ENCODE data around the gene DNAI7.

The DNAI7 gene

DNA sequence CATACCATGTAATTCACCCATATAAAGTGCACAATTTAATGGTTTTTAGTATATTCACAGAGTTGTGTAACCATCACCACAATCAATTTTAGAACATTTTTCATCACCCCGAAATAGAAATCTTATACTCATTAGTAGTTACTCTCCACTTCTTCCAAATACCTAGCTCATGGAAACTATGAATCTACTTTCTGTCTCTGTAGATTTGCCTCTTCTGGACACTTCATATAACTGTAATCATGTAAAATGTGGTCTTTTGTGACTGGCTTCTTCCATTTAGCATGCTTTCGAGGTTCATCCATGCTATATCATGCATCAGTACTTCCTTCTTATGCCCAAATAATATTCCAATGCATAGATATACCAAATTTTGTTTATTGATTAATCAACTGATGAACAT, 10.8 kb downstream of the DNAI7 start:
- no peak for FAIRE-seq

DNA sequence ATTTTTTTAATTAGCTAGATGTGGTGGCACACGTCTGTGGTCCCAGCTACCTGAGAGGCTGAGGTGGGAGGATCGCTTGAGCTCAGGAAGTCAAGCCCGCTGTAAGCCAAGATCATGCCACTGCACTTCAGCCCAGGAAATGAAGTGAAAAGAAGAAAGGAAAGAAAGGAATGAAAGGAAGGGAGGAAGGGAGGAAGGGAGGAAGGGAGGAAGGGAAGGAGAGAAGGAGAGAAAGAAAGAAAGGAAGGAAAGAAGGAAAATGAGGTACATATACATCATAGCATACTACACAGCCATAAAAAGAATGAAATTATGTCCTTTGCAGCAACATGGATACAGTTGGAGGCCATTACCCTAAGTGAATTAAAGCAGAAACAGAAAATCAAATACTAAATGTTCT, 12.2 kb downstream of the DNAI7 start:
- DNase-seq (ENCODE audit: low spot score) (no peak), FAIRE-seq (no peak)

More for the DNA sequence above, 10.8 kb downstream of the DNAI7 start:
- DNase-seq (ENCODE audit: low spot score) = no peak

DNA sequence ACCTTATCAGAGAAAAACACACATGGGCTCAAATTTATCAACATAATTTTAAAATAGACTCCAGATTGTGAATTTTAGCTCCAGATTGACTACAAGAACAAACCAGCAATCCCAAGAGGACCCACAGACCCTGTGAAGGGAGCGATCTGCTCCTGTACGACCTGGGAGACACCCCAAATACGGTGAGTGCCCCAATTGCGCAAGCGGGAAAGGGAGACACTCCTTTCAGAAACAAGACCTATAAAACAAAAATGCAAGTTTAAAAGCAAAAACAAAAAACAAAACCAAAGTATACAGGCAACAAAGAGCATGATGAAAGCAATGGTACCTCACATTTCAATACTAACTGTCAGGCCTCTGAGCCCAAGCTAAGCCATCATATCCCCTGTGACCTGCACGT, 32.1 kb downstream of the DNAI7 start:
- FAIRE-seq = no peak
- DNase-seq (ENCODE audit: low spot score) = no peak

DNA sequence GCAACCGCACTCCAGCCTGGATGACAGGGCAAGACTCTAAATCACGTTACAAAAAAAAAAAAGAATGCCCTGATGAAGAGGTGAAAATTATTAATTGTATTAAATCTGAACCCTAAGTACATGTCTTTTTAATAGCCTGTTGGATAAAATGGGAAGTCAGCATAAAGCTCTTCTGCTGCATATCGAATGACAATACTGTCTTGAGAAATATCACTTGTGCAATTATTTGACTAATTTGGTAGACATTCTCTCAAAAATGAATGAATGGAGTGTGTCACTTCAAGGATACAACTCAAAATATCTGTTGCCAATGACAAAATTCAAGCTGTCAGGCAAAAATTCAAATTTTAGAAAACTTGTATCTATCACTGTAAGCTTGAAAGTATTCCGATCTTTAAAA, 38.9 kb downstream of the DNAI7 start:
- DNase-seq (ENCODE audit: low spot score) = no peak
- no peak for FAIRE-seq

DNA sequence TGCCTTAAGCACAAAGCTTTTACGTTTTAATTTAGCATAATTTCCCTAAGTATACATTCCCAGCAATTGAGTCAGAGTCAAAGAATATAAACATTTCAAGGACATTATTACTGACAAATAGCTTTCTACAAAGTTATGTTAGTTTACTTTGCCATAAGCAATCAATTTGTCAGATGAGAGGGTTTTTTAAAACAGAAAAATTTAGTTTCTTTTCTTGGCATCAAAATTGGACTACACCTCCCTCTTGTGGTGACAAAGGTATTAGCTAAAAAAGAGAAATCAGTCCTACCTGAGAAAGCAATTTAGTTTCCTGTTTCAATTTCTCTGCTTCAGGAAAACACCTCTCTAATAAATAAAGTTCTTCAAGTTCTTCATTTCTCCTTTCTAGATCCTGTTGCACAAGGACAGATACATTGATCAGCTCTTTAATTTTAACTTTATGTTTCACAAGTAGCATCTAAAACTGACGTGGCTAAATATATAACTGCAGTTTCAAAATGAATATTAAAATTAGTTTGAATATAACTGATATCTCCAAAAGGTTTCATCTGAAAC, 39.9 kb downstream of the DNAI7 start:
- DNase-seq (ENCODE audit: low spot score) (peak; percentile 23), FAIRE-seq (peak; percentile 66)

DNA sequence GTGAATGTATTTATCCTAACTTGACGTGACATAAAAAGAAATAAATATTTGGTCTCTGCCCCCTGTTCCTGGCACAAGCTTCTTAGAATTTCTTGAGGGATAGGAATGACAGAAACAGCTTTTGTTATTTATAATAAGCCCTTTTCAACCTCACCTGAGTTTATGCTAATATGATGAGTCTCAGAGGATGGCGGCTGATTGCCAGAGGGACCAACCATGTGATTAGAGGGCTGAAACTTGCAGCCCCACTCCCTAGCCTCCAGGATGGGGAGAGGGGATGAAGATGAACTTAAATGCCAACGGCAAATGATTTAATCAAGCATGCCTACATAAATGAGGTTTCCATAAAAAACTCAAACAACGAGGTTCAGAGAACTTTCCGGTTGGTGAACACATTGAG, 42.9 kb downstream of the DNAI7 start:
- no peak for FAIRE-seq
- DNase-seq (ENCODE audit: low spot score) = no peak

DNA sequence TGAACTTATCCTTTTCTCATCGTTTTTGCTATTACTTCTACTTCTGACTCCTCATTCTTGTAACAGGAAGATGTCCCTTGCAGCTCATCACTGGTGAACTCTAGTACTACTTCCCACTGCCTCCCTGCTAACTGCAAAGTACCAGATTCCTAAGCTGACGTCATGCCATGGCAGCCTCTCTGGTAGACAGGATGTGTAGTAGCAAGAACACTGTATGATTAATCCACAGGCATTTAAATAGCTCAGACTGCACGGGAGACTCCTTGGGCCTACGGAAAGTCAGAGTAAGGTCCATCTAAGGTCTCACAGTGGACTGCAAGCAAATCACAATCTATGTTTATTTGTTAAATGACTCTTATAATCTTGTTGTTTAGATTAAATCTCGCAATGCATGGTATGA, 43.5 kb downstream of the DNAI7 start:
- DNase-seq (ENCODE audit: low spot score) (peak; percentile 79), FAIRE-seq (peak; percentile 62)

DNA sequence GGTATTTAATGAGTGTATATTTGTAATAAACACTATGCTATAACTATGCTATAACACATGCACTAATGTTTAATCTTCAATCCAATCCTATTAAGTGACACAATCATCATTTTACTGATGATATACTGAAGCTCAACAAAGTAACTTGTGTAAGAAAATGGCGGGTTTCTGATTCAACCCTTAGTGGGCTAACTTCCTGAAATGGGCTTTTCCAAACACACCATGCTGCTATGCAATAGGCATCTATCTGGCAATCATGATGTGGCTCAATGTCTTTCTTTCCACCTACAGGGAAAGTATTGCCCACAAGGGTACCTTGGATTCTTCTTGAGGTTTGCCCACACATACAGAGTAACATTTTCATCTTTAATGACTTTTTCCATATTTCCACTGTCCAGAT, 48.3 kb downstream of the DNAI7 start:
- FAIRE-seq = no peak
- DNase-seq (ENCODE audit: low spot score) = no peak

DNA sequence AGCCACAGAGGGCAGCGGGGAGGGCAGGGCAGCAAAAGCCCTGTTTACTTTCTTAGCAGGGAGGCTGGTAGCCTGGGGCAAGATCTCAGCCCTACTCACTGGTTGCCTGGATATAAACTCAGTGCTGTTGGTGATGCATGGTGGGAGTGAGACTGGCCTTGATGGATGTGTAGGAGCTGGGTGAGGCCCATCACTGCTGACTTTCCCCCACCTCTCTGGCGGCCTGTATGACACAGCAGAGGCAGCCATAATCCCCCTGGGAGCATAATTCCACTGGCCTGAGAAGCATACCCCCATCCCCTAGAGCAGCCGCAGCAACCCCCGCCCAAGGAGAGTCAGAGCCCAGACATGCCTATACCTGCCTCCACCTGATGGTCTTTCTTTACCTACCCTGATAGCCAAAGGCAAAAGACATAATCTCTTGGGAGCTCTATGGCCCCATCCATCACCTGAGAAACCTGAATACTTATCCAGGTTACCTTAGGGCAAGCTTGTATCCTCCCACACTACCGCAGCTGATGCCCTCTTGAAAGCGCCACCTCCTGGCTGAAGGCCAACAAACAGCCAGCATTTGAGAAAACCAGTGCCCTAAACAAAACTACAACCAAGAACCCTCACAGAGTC, 59.3 kb downstream of the DNAI7 start:
- FAIRE-seq (no peak), DNase-seq (ENCODE audit: low spot score) (no peak)

DNA sequence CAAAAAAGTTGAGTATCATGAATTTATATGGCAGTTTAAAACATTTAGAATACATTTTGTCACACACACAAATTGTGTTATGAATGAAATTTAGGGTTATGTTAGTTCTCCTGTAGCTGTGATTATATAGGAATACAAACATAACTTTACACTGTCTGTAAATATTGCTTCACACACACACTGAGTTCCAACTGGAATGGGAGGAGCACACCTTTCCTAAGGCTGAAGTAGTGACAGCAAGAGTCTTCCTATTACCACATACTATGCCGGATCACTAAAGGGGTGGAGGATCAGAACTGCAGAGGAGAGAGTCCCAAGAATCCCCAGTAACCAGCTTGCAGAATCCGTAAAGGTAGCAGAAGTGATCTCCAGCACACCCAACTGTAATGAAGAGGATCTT, 63.7 kb downstream of the DNAI7 start:
- DNase-seq (ENCODE audit: low spot score) = no peak
- FAIRE-seq = no peak

DNA sequence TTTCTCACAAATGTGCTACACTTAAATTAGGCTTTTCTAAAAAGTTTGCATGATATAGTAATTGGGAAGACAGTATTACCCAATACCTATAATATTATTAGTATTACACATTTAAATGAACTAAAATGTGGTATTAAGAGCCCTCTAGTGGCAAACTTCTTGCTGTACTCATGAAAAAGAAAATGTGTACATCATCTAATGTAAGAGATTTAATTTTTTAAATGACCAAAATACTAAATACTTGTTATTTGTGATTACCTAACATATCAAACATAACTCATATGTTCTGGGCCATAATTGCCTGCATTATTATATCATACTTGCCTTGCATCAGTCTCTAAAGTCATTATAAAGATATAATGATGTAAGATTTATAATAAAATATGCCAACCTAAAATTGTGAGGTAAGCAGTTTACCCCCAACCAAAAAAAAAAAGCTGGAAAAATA, 64.2 kb downstream of the DNAI7 start:
- peak; percentile 80 for FAIRE-seq
- peak; percentile 33 for DNase-seq (ENCODE audit: low spot score)

DNA sequence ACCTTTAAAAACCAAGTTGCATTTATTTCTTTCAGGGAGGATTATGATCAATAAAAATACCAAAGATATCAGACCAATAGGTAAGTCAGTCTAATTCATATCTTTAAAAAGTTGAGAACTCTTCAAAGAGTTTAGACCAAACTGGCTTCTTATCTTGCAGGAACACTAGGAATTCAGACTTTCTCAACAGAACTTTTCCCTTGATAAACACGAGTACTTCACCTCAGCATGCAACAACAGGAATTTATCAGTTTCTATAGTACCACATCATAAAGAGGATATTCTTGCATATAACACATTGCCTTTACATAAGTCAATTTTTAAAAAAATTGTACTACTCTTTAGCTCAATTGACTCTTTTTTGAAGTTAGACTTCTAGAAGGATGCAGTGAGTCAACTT, 68.2 kb downstream of the DNAI7 start:
- no peak for FAIRE-seq
- no peak for DNase-seq (ENCODE audit: low spot score)

DNA sequence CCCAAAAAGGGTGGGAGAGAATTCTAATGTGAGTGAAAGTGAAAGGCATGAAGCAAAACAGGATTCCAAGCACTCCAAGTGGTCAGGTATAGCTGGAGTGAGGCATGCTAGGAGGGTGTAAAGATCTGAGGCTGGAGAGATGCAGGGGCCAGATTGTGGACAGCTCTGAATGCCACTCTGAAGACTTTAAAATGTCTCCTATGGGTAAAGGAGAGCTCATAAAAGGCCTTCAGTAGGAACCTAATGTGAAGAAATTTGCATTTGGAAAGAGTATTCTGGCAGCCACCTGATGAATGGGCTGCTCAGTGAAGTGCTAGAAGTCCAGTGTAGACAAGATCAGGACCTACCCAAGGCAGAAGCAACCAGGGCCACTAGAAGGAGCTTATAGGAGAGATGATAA, 68.9 kb downstream of the DNAI7 start:
- FAIRE-seq (no peak), DNase-seq (ENCODE audit: low spot score) (no peak)

DNA sequence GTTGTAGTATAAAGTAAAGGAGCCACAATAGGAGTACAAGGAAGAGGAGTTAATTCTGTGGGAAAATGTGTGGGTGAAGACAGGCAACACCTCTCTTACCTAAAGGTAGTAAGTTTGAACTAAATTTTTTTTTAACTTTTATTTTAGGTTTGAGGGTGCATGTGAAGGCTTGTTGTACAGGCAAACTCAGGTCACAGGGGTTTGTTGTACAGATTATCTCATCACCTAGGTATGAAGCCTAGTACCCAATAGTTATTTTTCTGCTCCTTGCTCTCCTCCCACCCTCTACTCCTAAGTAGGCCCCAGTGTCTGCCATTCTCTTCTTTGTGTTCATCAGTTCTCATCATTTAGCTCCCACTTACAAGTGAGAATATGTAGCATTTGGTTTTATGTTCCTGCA, 70.5 kb downstream of the DNAI7 start:
- FAIRE-seq = no peak
- DNase-seq (ENCODE audit: low spot score) = no peak

DNA sequence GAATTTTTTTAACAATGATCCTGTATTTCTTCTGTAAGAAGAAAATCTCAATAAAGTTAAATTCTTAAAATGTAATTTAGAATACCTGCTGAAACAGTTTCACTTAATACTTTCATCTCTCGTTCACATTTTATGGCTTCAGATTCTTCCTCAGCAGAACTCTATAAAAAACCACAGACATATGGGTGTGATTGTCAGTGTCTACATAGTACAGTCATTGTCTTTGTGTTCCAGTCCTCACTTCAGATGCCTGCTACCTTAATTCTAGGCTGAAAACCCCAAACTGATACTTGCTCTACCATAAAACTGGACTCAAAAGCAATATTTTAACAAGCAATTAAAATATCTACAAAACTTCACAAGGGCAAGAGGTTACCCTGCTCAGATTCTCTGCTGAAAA, 71.8 kb downstream of the DNAI7 start:
- DNase-seq (ENCODE audit: low spot score) (no peak), FAIRE-seq (no peak)

DNA sequence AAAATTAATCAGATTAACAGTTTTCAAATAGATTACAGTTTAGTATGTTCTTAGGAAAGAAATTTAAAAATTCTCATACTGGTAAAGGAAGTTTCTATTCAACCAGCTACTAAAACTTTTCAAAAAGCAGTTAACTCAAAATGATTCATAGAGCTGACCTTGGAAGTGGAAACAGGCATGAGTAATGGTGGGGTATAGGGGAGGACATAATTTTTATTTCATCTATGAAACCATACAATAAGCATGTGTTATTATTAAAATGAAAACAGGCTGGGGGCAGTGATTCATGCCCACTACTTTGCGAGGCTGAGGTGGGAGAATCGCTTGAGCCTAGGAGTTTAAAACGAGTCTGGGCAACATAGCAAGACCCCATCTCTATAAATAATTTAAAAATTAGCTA, 73.0 kb downstream of the DNAI7 start:
- DNase-seq (ENCODE audit: low spot score) (no peak), FAIRE-seq (no peak)

DNA sequence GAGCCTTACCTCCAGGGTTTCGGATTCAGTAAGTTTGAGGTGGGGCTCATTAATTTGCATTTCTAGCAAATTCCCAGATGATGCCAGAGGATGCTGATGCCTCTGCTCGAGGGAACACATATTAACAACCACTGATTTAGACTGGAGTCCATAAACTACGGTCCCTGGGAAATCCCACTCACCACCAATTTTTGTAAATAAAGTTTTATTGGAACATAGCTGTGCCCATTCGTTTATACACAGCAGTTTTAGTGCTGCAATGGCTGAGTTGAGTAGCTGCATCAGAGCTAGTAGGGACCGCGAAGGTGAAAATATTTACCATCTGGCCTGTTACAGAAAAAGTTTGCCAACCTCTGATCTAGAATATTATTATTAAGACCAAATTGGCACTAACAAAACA, 73.8 kb downstream of the DNAI7 start:
- no peak for DNase-seq (ENCODE audit: low spot score)
- no peak for FAIRE-seq

DNA sequence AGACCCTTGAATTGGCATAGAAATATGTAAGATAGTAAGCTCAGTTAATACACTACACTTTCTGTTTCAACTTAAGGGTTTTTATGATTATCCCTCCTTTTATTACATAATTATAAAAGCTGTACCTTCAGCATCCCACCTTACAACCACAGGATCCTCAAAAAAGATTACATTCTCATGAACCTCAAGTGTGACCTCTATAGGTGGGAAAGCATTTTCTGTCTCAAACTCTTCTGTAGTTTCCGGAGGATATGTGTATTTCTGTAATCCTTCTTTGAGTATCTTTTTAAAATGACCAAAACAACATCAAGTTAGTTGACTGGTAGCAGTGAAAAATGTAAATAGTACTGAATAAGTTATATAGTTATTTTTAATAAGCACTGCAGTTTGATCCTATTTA, 75.9 kb downstream of the DNAI7 start:
- no peak for DNase-seq (ENCODE audit: low spot score)
- FAIRE-seq = no peak

DNA sequence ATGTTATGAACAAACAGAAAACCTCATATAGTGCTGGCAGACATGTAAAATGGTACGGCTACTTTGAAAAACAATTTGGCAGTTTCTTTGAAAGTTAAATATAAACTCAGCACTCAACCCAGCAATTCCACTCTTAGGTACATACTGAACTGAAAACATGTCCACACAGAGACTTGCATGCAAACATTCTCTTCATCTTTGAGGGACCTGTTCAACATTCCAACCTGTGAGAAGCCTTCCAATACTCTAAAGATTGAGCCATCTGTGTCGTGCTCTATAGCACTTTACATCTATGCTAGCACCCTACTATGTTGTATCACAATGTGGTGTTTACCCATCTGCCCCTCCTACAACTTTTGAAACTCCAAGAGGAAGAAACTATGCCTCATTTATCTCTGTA, 79.3 kb downstream of the DNAI7 start:
- no peak for FAIRE-seq
- DNase-seq (ENCODE audit: low spot score) = no peak

DNA sequence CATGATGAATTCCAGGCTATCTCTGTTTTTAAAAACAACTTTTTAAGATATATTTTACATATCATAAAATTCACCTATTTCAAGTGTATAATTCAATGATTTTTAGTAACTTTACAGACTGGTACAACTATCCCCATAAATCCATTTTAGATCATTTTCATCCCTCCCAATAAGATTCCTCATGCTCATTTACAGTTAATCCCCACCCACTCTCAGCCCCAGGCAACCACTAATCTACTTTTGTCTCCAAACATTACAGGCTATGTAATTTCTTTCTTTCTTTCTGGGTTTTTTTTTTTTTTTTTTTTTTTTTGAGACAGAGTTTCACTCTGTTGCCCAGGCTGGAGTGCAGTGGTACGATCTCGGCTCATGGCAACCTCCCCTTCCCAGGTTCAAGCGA, 81.3 kb downstream of the DNAI7 start:
- FAIRE-seq = no peak
- no peak for DNase-seq (ENCODE audit: low spot score)

DNA sequence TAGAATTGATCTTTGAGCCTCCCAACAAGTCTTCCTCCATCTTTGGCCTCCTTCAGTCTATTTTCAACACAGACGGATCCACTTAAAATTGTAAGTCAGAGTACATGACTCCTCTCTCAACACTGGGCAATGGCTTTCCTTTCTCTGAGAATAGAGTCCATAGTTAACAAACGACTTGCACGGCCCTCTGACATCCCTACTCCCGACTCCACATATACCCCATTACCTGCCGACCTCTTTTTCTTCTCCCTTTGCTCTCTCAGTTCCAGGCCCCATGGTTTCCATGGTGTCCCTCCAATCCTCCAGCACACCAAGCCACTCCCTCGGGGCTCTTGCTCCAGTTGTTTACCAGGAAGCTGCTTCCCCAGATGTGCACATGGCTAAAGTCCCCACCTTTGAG, 84.7 kb downstream of the DNAI7 start:
- FAIRE-seq (no peak), DNase-seq (ENCODE audit: low spot score) (no peak)

DNA sequence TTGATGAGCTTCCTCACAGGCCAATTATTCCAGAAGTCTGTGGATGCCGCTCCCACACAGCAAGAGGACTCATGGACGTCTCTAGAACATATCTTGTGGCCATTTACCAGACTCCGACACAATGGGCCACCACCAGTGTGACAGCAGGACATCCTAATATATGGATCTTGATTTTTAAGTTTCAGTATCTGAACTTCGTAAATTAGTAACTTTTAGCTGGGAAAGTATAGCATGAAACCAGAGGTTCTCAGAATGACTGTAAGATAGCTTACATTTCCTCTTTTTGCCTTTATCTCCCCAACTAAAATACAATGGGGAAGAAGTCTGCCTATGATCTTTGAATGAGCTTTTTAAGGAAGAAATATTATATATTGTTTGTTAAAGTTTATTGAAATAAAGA, 87.0 kb downstream of the DNAI7 start:
- no peak for FAIRE-seq
- no peak for DNase-seq (ENCODE audit: low spot score)

DNA sequence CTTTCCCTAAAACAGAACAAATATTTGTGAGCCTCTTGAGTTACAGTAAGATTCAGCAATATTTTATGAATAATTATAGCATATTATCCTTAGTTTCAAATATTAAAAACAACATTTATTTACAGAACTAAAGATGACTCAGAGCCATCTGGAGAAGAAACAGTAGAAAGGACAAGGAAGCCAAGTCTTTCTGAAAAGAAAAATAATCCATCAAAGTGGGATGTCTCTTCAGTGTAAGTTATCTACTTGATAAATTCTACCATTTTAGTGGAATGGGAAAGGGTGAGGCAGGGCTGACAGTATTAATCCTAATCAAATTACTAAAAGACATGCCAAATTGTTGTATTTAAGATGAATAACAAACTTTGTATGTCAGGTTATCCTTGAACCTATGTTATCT, 88.1 kb downstream of the DNAI7 start:
- no peak for FAIRE-seq
- DNase-seq (ENCODE audit: low spot score) = no peak

DNA sequence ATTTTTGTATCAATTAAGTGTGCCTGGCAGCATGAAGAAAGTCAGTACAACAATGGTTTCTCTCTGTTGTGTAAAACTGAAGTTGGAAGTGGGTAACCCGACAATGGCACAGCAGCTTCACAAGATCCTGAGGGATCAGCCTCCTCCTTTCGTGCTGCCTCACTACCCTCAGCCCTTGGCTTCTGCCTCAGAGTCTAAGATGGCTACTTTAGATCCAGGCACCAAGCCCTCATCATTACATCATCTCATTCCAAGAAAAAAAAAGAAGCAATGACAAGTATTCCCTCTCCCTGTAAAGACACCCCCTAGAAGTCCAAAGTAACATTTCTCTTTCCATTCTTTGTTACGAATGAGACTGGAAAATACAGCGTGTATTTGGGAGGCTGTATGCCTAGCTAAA, 92.6 kb downstream of the DNAI7 start:
- no peak for FAIRE-seq
- DNase-seq (ENCODE audit: low spot score) = no peak

Data from RCC 7860 (cell line).